Spleen (tissue), 7 donors: ENCODE measurements around the gene TCF7L2.

Source experiments
- CTCF ChIP-seq, 11 experiments: fragments of 200-600 bp in 7 of 11; fragments of 450-650 bp in 4 of 11; sonication (generic) in 4 of 11; IDR thresholded peaks in 8 of 11; conservative IDR thresholded peaks in 3 of 11; 1 replicate in 7 of 11; 2 replicates in 4 of 11; pipeline versions ENCODE4 v1.4.0 to v1.8.0; 2016 to 2021; ENCODE audit warnings: antibody characterized with exemption in 11 of 11, inconsistent platforms in 4 of 11, mild to moderate bottlenecking in 1 of 11
- POLR2A ChIP-seq, 3 donors: fragments of 450-650 bp; IDR thresholded peaks; one replicate each; pipeline ENCODE4 v1.5.1; 2017; ENCODE audit warnings: antibody characterized with exemption in 3 of 3, mild to moderate bottlenecking in 1 of 3
- POLR2AphosphoS5 ChIP-seq, 3 donors: sonication (generic); formaldehyde crosslinking; IDR thresholded peaks; one replicate each; pipeline ENCODE4 v1.5.1; 2017; ENCODE audit warnings: antibody characterized with exemption in 3 of 3
- donor health status: DM: no; HTN: no; CAD: no; lungs with moderate emphysema.
- donor health status: DM: no; HTN: no; CAD: no.
- donor health status: DM: no; HTN: no; CAD: no.

DNA sequence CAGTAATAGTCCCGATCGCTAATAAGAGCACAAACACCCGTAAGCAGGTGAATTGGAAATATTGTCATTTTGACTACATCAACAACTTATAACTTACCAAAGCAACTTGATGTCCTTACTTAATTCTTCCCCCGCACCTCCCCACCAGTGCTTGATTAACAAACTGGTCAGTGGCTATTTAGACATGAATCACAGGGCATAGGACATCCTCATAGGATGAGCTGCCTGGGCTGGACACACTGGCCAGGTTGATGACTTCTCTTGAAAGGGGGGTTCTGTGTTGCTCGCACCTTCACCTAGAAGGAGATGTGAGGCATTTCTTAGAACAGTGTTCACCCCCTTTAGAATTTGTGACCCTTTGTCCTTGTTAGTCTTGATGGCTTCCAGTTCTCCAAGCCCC is 163.2 kb downstream of the TCF7L2 start:
- TF ChIP-seq POLR2AphosphoS5 (IDR thresholded peaks at IDR 0.05) (no peak), CTCF (IDR thresholded peaks at IDR 0.05 in 8 of 11, conservative IDR thresholded peaks at IDR 0.05 in 3 of 11) (no peak), POLR2A (IDR thresholded peaks at IDR 0.05) (no peak)
